ENCODE results near the gene ANAPC16. TPM values are rescaled to one million over a fixed set of nuclear protein-coding genes. Genes with fewer than 3 reads are reported as not detected.

The ANAPC16 gene
- total and polyA plus RNA-seq, 10 donors, result 70.8 to 239 (median 106) TPM

GRCh38 chr10:72184156-72184555 is 31.7 kb upstream of the ANAPC16 start:
- no peak for DNase-seq
- TF ChIP-seq, protein P1, sequence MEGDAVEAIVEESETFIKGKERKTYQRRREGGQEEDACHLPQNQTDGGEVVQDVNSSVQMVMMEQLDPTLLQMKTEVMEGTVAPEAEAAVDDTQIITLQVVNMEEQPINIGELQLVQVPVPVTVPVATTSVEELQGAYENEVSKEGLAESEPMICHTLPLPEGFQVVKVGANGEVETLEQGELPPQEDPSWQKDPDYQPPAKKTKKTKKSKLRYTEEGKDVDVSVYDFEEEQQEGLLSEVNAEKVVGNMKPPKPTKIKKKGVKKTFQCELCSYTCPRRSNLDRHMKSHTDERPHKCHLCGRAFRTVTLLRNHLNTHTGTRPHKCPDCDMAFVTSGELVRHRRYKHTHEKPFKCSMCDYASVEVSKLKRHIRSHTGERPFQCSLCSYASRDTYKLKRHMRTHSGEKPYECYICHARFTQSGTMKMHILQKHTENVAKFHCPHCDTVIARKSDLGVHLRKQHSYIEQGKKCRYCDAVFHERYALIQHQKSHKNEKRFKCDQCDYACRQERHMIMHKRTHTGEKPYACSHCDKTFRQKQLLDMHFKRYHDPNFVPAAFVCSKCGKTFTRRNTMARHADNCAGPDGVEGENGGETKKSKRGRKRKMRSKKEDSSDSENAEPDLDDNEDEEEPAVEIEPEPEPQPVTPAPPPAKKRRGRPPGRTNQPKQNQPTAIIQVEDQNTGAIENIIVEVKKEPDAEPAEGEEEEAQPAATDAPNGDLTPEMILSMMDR (IDR thresholded peaks at IDR 0.05 in 8 of 11, conservative IDR thresholded peaks at IDR 0.05 in 3 of 11), result no peak
- TF ChIP-seq POLR2A (IDR thresholded peaks at IDR 0.05), result no peak
- TF ChIP-seq POLR2AphosphoS5 (IDR thresholded peaks at IDR 0.05), result no peak
- Histone ChIP-seq H3K4me3 (no peak overlapping the region), H3K27ac (no peak overlapping the region), H3K36me3 (peaks cover 0 to 55% (median 8%) of the 10 kb centered on the region in 6 donors), H3K4me1 (peaks cover 2 to 23% (median 10%) of the 10 kb centered on the region in 6 donors), H3K9me3 (peaks cover 0 to 12% (median 10%) of the 10 kb centered on the region in 8 donors), H3K27me3 (replicated peaks in 1 of 7) (no peaks in the 10 kb centered on the region)
- WGBS, 5 donors, result 95 to 99% (median 96%) methylated on average over 2 of the region's 2 CpGs
- intact Hi-C loops (cut with DNase I; ENCODE audit: low total_unique reads), result loop anchor here (10.0 kb wide), 1 partner anchor 49 kb away; no protein-coding TSS in a partner anchor

DNA sequence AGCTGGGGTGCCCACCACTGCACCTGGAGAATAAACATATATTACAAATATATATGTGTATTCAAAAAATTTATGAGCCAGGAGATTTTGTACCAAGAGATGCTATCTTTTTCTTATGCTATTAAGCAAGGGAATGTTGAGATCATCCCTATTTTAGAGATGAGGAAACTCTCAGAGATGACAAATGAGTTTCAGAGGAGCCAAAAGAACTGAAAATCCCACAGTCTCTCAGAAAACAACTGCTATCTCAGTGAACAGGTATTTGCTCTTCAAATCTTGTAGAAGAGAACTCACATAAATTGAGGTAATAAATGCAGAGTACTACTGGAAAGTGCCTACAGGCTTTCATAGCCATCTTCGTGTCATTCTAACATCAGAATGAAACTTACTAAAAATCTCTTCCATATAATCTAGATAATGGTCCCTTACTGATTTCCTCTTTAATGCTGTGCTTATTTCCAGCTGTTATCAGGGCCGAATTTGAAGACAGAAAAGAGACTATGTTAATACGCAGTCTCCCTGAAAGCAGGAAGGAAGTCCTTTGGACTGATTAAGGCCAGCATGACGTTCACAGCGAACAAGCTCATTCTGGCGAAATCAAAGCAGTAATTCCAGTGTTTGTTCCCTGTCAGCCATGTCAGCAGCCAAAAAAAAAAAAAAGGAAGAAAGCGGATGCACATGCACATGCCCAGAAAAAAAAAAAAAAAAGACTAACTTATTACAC is 29.4 kb upstream of the ANAPC16 start:
- H3K36me3 ChIP-seq, result peaks cover 0 to 61% (median 11%) of the 10 kb centered on the region in 6 donors
- H3K4me3 ChIP-seq, result no peak overlapping the region
- DNase-seq, result no peak
- peak overlapping the region; percentile 58 to 86 (median 84) for H3K27ac ChIP-seq
- intact Hi-C loops (cut with DNase I; ENCODE audit: low total_unique reads), result loop anchor here (10.0 kb wide), 1 partner anchor 52 kb away; no protein-coding TSS in a partner anchor
- no peaks in the 10 kb centered on the region for H3K27me3 ChIP-seq (replicated peaks in 1 of 7)
- H3K4me1 ChIP-seq, result peaks cover 2 to 23% (median 10%) of the 10 kb centered on the region in 6 donors
- H3K9me3 ChIP-seq, result peaks cover 0 to 12% (median 10%) of the 10 kb centered on the region in 8 donors
- 17 to 37% (median 28%) methylated on average over 6 to 7 of the region's 7 CpGs for WGBS, 5 donors
- TF ChIP-seq, protein P1 (IDR thresholded peaks at IDR 0.05 in 8 of 11, conservative IDR thresholded peaks at IDR 0.05 in 3 of 11), result no peak
- peak in 1 of 3 donors; percentile 78 for TF ChIP-seq POLR2AphosphoS5 (IDR thresholded peaks at IDR 0.05)

DNA sequence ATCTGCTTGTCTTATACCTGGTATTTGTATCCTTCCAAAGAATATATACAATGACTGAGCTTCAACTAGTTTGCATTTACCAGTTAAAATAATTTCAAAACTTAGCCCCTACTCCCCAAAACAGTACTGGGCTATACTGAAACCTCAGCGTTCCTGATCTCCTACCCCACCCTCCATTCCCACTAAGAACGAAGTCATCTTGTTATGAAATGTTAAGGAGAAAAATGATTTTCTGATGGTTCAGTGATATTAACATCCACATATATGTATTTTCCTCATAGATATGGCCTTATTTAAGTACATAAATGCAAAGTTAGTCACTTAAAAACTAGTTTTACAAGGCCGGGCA is 28.9 kb upstream of the ANAPC16 start:
- Histone ChIP-seq H3K27me3 (replicated peaks in 1 of 7) (no peaks in the 10 kb centered on the region), H3K4me1 (peaks cover 2 to 23% (median 10%) of the 10 kb centered on the region in 6 donors), H3K4me3 (peak overlapping the region in 1 of 8 donors; percentile 8), H3K9me3 (peaks cover 0 to 12% (median 10%) of the 10 kb centered on the region in 8 donors), H3K27ac (peak overlapping the region; percentile 58 to 86 (median 84)), H3K36me3 (peaks cover 0 to 61% (median 10%) of the 10 kb centered on the region in 6 donors)
- 72 to 84% (median 75%) methylated on average over 3 of the region's 3 CpGs for WGBS, 5 donors
- intact Hi-C loops (cut with DNase I; ENCODE audit: low total_unique reads), result loop anchor here (10.0 kb wide), 1 partner anchor 52 kb away; no protein-coding TSS in a partner anchor
- TF ChIP-seq POLR2AphosphoS5 (IDR thresholded peaks at IDR 0.05), result no peak
- TF ChIP-seq, protein P1 (IDR thresholded peaks at IDR 0.05 in 8 of 11, conservative IDR thresholded peaks at IDR 0.05 in 3 of 11), result no peak
- no peak for TF ChIP-seq POLR2A (IDR thresholded peaks at IDR 0.05)
- no peak for DNase-seq

DNA sequence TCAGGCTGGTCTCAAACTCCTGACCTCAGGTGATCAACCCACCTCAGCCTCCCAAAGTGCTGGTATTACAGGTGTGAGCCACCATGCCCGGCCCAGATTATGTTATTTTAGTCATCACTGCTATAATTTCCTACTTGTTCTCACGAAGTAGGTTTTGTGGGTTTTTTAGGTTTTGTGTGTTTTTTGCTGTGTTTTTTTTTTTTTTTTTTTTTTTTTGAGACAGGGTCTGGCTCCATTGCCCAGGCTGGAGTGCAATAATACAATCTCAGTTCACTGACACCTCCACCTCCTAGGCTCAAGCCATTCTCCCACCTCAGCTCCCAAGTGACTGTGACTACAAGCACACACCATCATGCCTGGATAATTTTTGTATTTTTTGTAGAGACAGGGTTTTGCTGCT is 20.9 kb upstream of the ANAPC16 start:
- TF ChIP-seq POLR2AphosphoS5 (IDR thresholded peaks at IDR 0.05), result no peak
- TF ChIP-seq, protein P1 (IDR thresholded peaks at IDR 0.05 in 8 of 11, conservative IDR thresholded peaks at IDR 0.05 in 3 of 11), result no peak
- no peak for TF ChIP-seq POLR2A (IDR thresholded peaks at IDR 0.05)
- Histone ChIP-seq H3K4me1 (no peaks in the 10 kb centered on the region), H3K9me3 (no peaks in the 10 kb centered on the region), H3K4me3 (no peak overlapping the region), H3K36me3 (peaks cover 0 to 95% (median 40%) of the 10 kb centered on the region in 6 donors), H3K27ac (no peak overlapping the region), H3K27me3 (replicated peaks in 1 of 7) (no peaks in the 10 kb centered on the region)
- no peak for DNase-seq
- WGBS, 5 donors, result 78 to 90% (median 87%) methylated on average over 2 of the region's 2 CpGs
- intact Hi-C loops (cut with DNase I; ENCODE audit: low total_unique reads), result no loop called here
